ENCODE measurements around the gene TUBB1. TPM values are rescaled to one million over a fixed set of nuclear protein-coding genes. Genes with fewer than 3 reads are reported as not detected.

TUBB1 gene
- total and polyA plus RNA-seq, 2 donors (not counting 1 experiment from before 2014, with no cell fraction given): 0.22 to 0.43 TPM

GRCh38 chr20:59005523-59006166 is 13.6 kb upstream of the TUBB1 start:
- Histone ChIP-seq H3K36me3 (replicated peaks in 1 of 2; ENCODE audit: control extremely low read depth in 1 of 2, control insufficient read depth in 1 of 2, extremely low read depth in 1 of 2, insufficient read depth in 2 of 2, low read length in 1 of 2) (peaks cover 0 to 34% of the 10 kb centered on the region in 2 experiments), H2AFZ (ENCODE audit: insufficient read depth, low read depth, low read length, poor library complexity, severe bottlenecking) (no peak overlapping the region), H3K4me3 (ENCODE audit: control extremely low read depth in 1 of 5, extremely low read depth in 1 of 5, insufficient read depth in 1 of 5, low read depth in 2 of 5, low read length in 4 of 5) (peak overlapping the region; percentile 77 to 91 (median 88)), H3K4me2 (replicated peaks; ENCODE audit: low read depth, low read length, poor library complexity, severe bottlenecking) (peak overlapping the region; percentile 86), H3K79me2 (ENCODE audit: control insufficient read depth, insufficient read depth, low read length) (peaks cover 69% of the 10 kb centered on the region), H3K9me3 (ENCODE audit: control extremely low read depth in 1 of 3, control insufficient read depth in 2 of 3, insufficient read depth in 1 of 3, low read length in 2 of 3) (peaks cover 0 to 6% (median 0%) of the 10 kb centered on the region in 3 donors), H3K9ac (ENCODE audit: low read length) (peak overlapping the region; percentile 80), H3K27me3 (replicated peaks in 1 of 4; ENCODE audit: control extremely low read depth in 1 of 4, control insufficient read depth in 3 of 4, insufficient read depth in 4 of 4, low read length in 3 of 4) (no peaks in the 10 kb centered on the region), H4K20me1 (ENCODE audit: control insufficient read depth, insufficient read depth, low read length, poor library complexity, severe bottlenecking) (peaks cover 50% of the 10 kb centered on the region), H3K27ac (ENCODE audit: low read length in 2 of 2) (peak overlapping the region; percentile 97), H3K4me1 (ENCODE audit: control insufficient read depth in 2 of 2, insufficient read depth in 2 of 2, low read length in 2 of 2) (peaks cover 49 to 72% of the 10 kb centered on the region in 2 donors)
- intact Hi-C loops (cut with micrococcal nuclease): loop anchor here (1.0 to 10.0 kb wide), 5 partner anchors 37 to 1611 kb away; partner anchors contain the start of genes PRELID3B and RBM38
- WGBS (ENCODE audit: insufficient coverage): 25% methylated on average over 2 of the region's 3 CpGs
- peak; percentile 37 for DNase-seq
- ATAC-seq (ENCODE audit: low read depth): no peak
- ChIA-PET CTCF (interaction anchor here (1.6 to 2.9 kb wide), 3 partner anchors 24 to 202 kb away, joined by 5 to 19 read pairs (median 6); partner anchors contain the start of genes ATP5F1E and NELFCD), POLR2A (interaction anchor here (0.9 to 3.1 kb wide), 6 partner anchors 10 to 1386 kb away, joined by 3 to 30 read pairs (median 4); partner anchors contain the start of gene ATP5F1E)
- H3K9me3 Mint-ChIP-seq (ENCODE audit: insufficient read depth): no peaks in the 10 kb centered on the region
- H3K27me3 Mint-ChIP-seq: no peaks in the 10 kb centered on the region
- peak overlapping the region; percentile 99 for H3K27ac Mint-ChIP-seq
- H3K4me1 Mint-ChIP-seq: peaks cover 72% of the 10 kb centered on the region
- peak overlapping the region; percentile 96 for H3K4me3 Mint-ChIP-seq
- TF ChIP-seq CTCF (IDR thresholded peaks at IDR 0.05) (no peak), EZH2 (IDR thresholded peaks at IDR 0.05; ENCODE audit: borderline replicate concordance, insufficient read depth, low read depth, low read length, poor library complexity, severe bottlenecking) (no peak)
